GM18520 (cell line): Measurements from ENCODE around the gene PINLYP.
"Not testable (repeated sequence)": the region's sequence is repeated elsewhere in the genome, so short reads cannot be mapped to it uniquely, and the experiment has no call there.

ENCODE experiments used
- ATAC-seq: cut with Tn5 transposase; IDR thresholded peaks from one replicate; pipeline ENCODE4 v1.9.1; 2021; ENCODE audit not compliant: unreplicated experiment

The PINLYP gene

DNA sequence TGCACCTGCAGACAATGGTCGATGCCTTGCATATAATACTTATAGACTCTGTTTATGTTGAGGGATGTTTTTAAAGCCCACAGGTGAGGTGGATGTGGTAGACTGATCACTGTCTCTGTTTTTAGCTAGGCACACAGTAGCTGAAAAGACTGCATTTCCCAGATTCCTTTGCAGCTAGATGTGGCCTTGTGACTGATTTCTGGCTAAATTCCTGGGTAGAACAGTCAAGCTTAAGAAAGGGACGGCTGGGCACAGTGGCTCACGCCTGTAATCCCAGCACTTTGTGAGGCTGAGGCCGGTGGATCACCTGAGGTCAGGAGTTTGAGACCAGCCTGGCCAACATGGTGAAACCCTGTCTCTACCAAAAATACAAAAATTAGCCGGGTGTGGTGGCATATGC lies 24.7 kb downstream of the PINLYP start:
- ATAC-seq: not testable (repeated sequence)

- ATAC-seq: no peak
Observed at GRCh38 chr19:43605875-43606568, 30.4 kb downstream of the PINLYP start.

DNA sequence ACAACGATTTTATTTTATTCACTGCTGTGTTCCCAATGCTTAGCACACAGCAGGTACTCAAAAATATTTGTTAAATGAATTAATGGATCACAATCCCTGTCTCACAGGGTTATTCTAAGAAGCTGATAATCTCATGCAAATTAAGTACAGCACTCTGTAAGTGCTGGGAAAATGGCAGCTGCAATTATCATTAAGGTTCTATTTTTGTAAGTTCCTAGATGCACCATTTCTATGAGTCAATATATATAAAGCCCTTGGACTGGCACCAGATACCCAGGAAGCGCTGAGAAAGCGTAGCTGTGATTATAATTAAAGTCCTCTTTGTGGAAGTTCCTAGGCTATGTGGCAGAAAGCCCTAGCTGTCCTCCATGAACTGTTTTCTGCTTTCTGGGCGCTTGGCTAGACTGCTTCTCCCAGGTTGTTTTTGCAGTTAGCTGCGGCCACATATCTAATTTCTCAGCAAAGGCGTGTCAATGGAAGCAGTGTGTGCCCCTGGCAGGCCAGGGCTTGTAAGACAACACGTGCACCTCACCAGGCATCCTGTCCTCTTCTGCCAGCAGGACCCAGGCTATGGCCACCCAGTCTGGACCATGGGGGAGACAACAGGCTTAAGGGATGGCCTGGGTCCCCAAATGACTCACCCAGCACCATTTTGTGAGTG lies 31.1 kb downstream of the PINLYP start:
- ATAC-seq: no peak

GRCh38 chr19:43607238-43608205 lies 31.9 kb downstream of the PINLYP start:
- ATAC-seq: no peak

DNA sequence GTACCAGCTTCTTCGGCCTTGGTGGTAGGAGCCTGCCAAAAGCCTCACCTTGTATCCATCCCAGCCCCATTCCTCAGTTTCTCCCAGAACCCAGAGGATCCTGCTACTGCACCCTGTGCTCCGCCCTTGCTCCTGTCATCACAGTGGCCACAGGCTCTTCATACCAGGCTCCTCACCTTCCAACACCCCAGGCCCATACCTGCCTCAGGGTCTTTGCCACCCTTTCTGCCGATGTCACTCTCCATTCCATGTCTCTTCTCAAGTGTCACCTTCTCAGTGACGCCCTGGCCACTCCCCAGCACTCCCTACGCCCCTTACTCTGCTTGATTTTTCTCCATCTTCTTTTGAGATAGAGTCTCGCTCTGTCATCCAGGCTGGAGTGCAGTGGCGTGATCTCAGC lies 34.3 kb downstream of the PINLYP start:
- no peak for ATAC-seq

GRCh38 chr19:43610493-43610892 lies 34.9 kb downstream of the PINLYP start:
- ATAC-seq: no peak

DNA sequence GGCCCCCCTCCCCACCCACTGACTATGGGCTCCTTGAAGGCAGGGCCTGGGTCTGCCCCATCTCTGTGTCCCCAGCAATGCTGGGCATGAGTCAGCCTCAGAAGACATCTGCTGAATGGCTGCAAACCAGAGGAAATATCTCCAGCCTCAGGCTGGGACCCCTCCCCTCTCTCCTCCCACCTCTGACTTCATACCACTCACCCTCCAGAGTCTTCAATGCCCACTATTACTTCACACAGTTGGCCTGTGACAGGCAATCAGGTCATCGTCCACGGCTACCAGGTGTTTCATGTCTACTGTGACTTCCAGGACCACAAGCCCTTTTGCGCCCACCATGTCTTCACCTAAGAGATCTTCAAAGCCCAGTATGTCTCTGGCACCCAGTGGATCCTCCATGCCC lies 36.2 kb downstream of the PINLYP start, which contains the start of gene SRRM5:
SRRM5 (plus strand) TSS at position 301 of the 400 bp plus-strand sequence; CDS start at position 335, 34 bp downstream.
- no peak for ATAC-seq

DNA sequence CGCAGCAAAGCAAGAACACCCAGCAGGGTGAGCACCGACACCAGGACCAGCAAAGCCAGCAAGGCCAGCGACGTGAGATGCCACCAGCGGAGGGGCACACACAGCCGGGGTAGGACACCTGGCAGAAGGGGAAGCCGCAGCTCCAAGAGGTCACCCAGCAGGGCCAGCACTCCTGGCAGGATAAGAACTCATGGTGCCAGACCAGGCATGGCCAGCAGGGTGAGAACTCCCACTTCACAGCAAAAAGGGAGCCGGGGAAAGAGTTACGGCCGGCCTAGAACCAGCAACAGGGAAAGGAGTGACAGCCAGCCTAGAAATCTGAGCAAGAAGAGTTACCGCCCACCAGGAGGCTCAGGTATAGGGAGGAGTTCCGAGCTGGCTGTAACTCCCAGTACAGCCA lies 36.8 kb downstream of the PINLYP start:
- ATAC-seq: no peak

GRCh38 chr19:43616306-43616705 lies 40.7 kb downstream of the PINLYP start:
- no peak for ATAC-seq

DNA sequence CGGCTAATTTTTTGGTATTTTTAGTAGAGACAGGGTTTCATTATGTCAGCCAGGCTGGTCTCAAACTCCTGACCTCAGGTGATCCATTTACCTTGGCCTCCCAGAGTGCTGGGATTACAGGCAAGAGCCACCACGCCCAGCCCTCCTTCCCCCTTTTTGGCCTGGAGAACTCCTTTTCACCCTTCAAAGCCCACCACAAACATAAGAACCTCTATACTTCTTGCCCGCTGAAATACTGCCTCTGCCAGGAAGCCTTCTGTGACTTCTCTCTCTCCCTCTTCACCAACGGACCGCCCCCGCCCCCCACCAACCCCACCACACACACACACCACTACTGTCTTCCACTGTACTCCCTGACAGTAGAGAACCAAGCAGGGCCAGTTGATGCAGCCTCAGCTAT lies 41.4 kb downstream of the PINLYP start:
- ATAC-seq: no peak

- no peak for ATAC-seq
Observed at GRCh38 chr19:43618921-43619261, 43.3 kb downstream of the PINLYP start.

- peak; percentile 81 for ATAC-seq
Observed at GRCh38 chr19:43619262-43620060, 43.9 kb downstream of the PINLYP start, which contains the start of gene ZNF428. Gene ZNF428 (minus strand): TSS chr19:43619629. CDS start chr19:43614304, 5,325 bp downstream.

DNA sequence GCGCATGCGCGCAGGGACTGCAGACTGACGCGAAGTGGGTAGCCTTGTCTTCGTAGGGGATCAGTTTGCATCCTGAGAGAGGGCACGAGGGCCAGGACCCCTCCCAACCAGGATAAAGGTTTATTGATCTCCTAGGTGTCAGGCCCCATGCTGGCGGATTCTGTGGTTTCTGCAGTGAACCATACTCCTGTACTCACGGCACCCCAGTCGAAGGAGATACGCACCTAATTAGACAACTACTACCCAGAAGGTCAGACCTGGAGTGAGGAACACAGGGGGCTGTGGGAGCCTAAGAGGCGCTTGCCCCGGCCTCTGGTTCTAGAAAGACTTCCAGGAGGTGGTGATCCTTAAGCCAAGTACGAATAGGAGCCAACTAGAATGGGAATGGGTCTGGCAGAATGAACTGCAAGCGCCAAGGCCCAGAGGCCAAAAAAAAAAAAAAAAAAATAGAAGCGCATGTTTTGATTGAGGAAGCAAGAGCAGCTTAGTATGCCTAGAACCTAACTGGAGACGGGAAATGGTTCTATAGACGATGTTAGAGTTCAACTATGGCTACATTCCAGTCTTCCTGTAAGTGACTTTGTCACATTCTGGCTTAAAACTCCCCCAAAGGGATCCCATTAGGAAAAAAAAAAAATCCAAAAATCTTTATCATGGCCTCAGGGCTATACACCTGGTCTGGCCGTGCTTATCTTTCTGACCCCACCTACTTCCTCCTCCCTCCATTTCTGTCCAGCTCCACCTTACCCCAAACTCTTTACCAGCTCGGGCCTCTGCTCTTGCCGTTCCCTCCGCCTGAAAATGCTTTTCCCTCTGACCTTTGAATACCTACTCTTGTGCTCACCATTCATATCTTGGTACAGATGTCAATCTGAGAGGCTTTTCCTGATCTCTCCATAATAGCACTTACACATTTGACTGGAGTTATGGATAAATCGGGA lies 44.7 kb downstream of the PINLYP start:
- no peak for ATAC-seq

DNA sequence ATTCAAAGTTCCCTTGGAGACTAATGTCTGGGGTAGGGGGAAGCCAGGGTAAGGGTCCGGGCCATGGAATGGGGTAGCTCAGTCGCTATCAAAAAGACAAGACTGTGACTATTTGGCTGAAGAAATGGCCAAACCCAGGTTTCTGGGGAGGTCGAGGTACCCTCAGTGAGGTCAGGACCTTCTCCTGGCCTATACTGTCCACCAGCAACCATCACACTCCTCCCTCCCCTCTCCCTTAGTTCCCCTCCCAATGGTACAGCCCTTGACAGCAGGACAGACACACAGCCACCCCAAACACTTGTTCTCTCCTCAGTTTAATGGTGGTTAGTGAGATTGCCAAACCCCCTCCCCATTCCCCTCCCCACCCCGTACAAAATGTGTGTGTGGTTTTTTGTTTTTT lies 46.5 kb downstream of the PINLYP start:
- no peak for ATAC-seq

DNA sequence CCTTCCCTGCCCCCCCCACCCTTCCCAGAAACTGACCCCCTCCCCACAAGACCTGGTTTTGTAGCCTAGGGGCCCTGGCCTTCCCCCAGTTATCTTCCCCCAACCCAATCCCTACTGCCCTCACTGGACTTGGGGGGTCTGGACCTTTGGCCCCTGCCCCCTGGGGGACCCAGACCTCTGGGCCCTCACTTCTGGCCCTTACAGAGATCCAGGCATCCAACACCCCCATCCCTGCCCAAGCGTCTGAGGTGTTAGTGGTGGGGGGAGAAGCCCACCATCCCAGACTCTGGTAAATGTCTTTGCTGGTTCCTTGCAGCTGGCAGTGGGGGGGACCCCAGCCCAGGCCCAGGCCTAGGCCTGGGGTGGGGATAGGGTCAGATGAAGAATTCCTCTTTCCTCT lies 47.4 kb downstream of the PINLYP start:
- ATAC-seq: no peak

DNA sequence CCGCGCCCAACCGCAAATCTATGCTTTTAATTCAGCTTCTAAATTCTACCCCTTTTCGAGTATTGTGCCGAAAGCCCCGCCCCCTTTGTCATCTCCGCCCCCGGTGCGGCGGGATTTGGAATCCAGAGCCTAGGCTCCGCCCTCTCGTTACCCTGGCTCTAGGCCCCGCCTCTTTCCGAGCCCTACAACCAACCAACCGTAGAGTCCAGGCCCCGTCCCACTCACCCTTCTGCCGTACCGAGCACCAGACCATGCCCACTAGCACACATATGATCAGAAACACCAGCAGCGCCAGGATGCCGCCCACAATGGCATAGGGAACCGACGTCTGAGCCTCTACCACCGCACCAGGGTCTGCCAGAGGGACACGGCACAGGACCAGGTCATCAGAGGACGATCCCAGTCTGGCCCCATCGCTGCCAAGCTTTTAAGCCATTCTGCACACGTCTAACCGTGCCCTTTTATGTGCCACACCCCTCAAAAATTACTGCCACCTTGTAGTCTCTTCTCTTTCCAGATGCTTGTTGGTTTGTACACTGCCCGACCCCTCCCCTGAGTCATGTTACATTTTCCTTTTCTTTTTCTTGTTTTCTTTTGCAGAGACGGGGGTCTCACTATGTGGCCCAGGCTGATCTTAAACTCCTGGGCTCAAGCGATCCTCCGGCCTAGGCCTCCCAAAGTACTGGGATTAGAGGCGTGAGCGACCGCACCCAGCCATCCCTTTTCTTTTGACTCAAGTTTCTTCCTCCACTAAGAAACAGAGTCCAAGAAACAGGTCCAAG lies 48.5 kb downstream of the PINLYP start:
- ATAC-seq: no peak

- no peak for ATAC-seq
Observed at GRCh38 chr19:43624933-43625332, 49.3 kb downstream of the PINLYP start.

DNA sequence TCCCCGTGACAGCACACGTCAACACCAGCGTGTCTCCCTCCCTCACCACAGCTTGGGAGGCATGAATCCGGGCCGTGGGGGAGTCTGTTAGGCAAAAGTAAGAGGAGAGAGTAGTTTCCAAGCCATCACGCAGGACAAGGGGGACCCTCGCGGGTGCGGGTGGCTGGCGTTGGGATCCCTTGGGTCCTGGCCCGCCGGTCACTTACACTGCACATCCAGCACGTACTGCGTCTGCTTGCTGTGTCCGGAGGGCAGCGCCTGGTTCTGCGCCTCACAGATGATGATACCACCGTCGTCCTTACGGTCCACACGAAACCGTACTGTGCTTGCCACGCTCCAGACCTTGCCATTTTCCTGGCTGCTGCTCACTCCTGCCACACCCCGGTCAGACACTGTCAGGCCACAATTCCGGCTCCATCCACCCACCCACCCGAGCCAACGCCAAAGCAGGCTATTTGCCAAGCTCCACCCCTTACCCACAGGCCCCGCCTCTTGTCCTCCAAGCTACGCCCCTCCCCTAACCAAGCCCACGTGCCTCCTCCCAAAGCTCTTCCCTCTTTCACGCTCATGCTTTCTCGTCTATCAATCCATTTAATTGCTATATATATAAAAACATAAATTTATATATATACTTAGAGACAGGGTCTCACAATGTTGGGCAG lies 50.4 kb downstream of the PINLYP start:
- no peak for ATAC-seq
